Colonic mucosa (tissue), 4 donors: ENCODE results near the gene PITPNB. TPM values are rescaled to one million over a fixed set of nuclear protein-coding genes. Genes with fewer than 3 reads are reported as not detected.

Experiments
- DNase-seq: peaks from one replicate; pipeline ENCODE4 v3.0.0-alpha.2; 2020
- H3K27ac ChIP-seq: fragments of 200-600 bp; one replicate; pipeline ENCODE4 v1.8.0; 2021
- H3K27me3 ChIP-seq: fragments of 200-600 bp; one replicate; pipeline ENCODE4 v1.8.0; 2021
- H3K36me3 ChIP-seq: fragments of 200-600 bp; one replicate; pipeline ENCODE4 v1.8.0; 2021
- H3K4me1 ChIP-seq: fragments of 200-600 bp; one replicate; pipeline ENCODE4 v1.8.0; 2021; ENCODE audit warnings: mild to moderate bottlenecking
- H3K4me3 ChIP-seq: fragments of 200-600 bp; one replicate; pipeline ENCODE4 v1.8.0; 2021
- H3K9ac ChIP-seq, 2 donors: one replicate each; pipeline ENCODE4 v1.7.0; 2013; ENCODE audit warnings: control low read depth in 2 of 2, low read depth in 2 of 2, low read length in 2 of 2
- H3K9me3 ChIP-seq: fragments of 200-600 bp; one replicate; pipeline ENCODE4 v1.8.0; 2021
- CTCF ChIP-seq: fragments of 200-600 bp; IDR thresholded peaks from one replicate; pipeline ENCODE4 v1.8.0; 2022; ENCODE audit warnings: antibody characterized with exemption, mild to moderate bottlenecking
- intact Hi-C: fragments of 100-400 bp; cut with DNase I; formaldehyde crosslinking; loops from one replicate; pipeline ENCODE4 v1.14.1; 2022
- total RNA-seq, 2 donors: library from RNA; stranded (reverse); fragmentation: NEBNext Ultra II Directional in 1 of 2; extraction: Animal tissue kit (Norgen Biotek cat#: 25700) in 1 of 2; gene quantifications; one replicate each; pipeline ENCODE4 v1.2.1, GENCODE V29; 2021
- donor health status: healthy.
- donor health status: DM: no; HTN: no; CAD: no.
- donor health status: DM: no; HTN: no; CAD: no.

The PITPNB gene
- total RNA-seq, 2 donors from 2014 or later: 40.0 to 51.6 TPM

DNA sequence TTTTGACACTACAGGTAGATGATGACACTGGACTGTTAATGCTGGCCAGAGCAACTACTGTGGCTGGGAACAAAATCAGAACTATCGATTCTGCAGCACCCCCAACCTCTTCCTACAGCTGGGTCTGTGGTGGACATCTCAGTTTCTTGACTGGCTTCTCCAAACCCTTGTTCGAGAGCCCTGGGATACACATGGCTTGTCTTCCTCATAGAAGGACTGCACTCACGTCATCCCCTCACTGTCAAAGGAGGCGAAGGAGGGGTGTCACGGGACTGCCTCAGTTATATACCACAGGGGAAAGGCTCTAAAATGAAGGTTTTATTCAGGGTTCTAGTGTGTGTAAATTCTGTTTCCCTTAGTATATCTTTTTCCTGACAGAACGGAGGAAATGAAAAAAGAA is 44.9 kb downstream of the PITPNB start:
- Histone ChIP-seq H3K4me3 (no peak overlapping the region), H3K9ac (no peak overlapping the region), H3K9me3 (no peaks in the 10 kb centered on the region), H3K27me3 (no peaks in the 10 kb centered on the region), H3K4me1 (no peaks in the 10 kb centered on the region), H3K27ac (no peak overlapping the region), H3K36me3 (no peaks in the 10 kb centered on the region)
- no peak for DNase-seq
- TF ChIP-seq CTCF: no peak
- intact Hi-C loops: no loop called here

- no peak for DNase-seq
- Histone ChIP-seq H3K9ac (no peak overlapping the region), H3K4me1 (no peaks in the 10 kb centered on the region), H3K27ac (no peak overlapping the region), H3K27me3 (no peaks in the 10 kb centered on the region), H3K9me3 (no peaks in the 10 kb centered on the region), H3K36me3 (no peaks in the 10 kb centered on the region), H3K4me3 (no peak overlapping the region)
- no peak for TF ChIP-seq CTCF
- intact Hi-C loops: no loop called here
These were observed 45.6 kb downstream of the PITPNB start for GRCh38 chr22:27873472-27873871.

DNA sequence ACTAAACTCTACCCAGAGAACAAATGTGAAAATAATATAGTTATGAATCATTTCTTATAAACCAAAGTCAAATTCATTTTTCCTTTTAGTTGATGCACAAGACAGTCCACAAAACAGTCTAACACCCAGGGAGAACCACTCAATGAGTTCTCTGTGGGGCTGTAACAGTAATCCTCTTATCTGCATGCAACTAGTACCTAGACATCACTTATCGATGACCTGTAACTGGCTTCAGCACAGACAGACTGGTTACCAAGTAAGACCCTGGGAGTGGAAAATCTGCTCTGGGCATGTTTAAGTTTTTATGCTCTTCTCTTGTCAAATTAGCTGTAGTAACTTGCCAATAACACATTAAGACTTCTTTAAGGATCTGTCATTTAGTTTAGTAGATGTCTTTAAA is 46.6 kb downstream of the PITPNB start:
- Histone ChIP-seq H3K27me3 (no peaks in the 10 kb centered on the region), H3K4me3 (no peak overlapping the region), H3K9ac (no peak overlapping the region), H3K4me1 (peaks cover 3% of the 10 kb centered on the region), H3K27ac (no peak overlapping the region), H3K36me3 (no peaks in the 10 kb centered on the region), H3K9me3 (no peaks in the 10 kb centered on the region)
- no peak for DNase-seq
- intact Hi-C loops: no loop called here
- no peak for TF ChIP-seq CTCF

DNA sequence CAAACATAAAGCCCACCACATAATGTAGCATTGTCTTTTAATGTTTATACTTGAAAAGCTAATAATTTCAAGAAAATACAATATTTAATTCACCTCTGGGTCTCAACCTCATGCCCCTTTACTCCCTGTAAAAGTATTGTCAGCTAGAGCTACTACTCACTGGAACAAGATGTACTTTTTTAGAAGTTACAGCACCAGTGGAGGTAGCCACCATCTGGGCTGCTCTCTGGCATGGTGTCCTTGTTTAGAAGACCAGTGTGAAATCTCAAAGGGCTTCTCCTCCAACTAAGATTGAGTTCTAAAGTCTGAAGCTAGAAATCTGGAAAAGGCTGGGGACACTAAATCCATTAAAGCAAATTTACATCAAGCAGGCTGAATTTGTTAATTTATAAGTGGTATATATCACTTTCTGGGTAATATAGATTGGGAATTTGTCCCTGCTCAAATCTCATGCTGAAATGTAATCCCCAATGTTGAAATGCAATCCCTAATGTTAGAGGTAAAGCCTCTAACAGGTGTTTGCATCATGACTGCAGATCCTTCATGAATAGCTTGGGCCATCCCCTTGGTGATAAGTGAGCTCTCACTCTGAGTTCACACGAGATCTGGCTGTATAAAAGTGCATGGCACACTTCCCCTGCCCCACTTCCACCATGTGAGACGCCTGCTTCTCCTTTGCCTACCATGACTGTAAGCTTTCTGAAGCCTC is 47.6 kb downstream of the PITPNB start:
- Histone ChIP-seq H3K27ac (peak overlapping the region; percentile 81), H3K9me3 (no peaks in the 10 kb centered on the region)

More for the DNA sequence above, 47.6 kb downstream of the PITPNB start:
- TF ChIP-seq CTCF: no peak
- no peaks in the 10 kb centered on the region for H3K36me3 ChIP-seq
- H3K27me3 ChIP-seq: no peaks in the 10 kb centered on the region
- no peak overlapping the region for H3K9ac ChIP-seq
- peaks cover 5% of the 10 kb centered on the region for H3K4me1 ChIP-seq
- no peak overlapping the region for H3K4me3 ChIP-seq
- DNase-seq: no peak
- intact Hi-C loops: no loop called here
